ENCODE results near the gene THSD7A.

DNA sequence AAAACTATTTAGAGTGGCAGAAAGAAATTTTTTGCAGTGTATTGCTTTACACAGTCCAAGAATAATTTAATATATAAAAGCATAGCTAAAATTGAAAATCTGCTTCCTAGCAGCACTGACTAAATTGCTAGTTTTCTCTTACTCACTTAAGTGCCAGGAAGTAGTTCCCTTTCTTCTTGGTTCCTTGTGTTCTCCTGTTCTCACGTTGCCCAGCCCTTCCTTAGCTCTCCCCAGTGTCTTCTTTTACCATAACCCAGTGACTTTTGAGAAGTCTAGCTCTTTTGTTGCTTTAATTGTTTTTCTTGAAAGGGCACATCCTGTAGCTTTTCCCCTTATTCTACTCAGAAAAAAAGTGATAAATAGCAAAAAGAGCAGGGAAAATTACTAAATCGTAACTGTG lies 215.5 kb downstream of the THSD7A start:
- TF ChIP-seq SNAI1 (CRISPR knock-in tag; IDR thresholded peaks at IDR 0.05; ENCODE audit: borderline replicate concordance) (no peak), ZBTB49 (CRISPR knock-in tag; IDR thresholded peaks at IDR 0.05; ENCODE audit: borderline replicate concordance) (no peak), CTCF (CRISPR knock-in tag; IDR thresholded peaks at IDR 0.05) (no peak), CREB1 (IDR thresholded peaks at IDR 0.05) (no peak), CREB1 (CRISPR knock-in tag; IDR thresholded peaks at IDR 0.05) (no peak), RAD21 (CRISPR knock-in tag; IDR thresholded peaks at IDR 0.05) (no peak), UBTF (CRISPR knock-in tag; IDR thresholded peaks at IDR 0.05) (no peak), GATAD2A (CRISPR knock-in tag; IDR thresholded peaks at IDR 0.05) (no peak), HNRNPUL1 (IDR thresholded peaks at IDR 0.05; ENCODE audit: low read depth, low read length) (no peak), GABPA (IDR thresholded peaks at IDR 0.05; ENCODE audit: low read depth, low read length) (no peak), GABPA (CRISPR knock-in tag; IDR thresholded peaks at IDR 0.05; ENCODE audit: low read depth) (no peak), RBM22 (optimal IDR thresholded peaks at IDR 0.05; ENCODE audit: low read length) (no peak), SMARCC2 (IDR thresholded peaks at IDR 0.05) (no peak), ZNF274 (CRISPR knock-in tag; IDR thresholded peaks at IDR 0.05) (no peak), JUND (CRISPR knock-in tag; IDR thresholded peaks at IDR 0.05) (no peak)
- TF ChIP-seq, protein P1, sequence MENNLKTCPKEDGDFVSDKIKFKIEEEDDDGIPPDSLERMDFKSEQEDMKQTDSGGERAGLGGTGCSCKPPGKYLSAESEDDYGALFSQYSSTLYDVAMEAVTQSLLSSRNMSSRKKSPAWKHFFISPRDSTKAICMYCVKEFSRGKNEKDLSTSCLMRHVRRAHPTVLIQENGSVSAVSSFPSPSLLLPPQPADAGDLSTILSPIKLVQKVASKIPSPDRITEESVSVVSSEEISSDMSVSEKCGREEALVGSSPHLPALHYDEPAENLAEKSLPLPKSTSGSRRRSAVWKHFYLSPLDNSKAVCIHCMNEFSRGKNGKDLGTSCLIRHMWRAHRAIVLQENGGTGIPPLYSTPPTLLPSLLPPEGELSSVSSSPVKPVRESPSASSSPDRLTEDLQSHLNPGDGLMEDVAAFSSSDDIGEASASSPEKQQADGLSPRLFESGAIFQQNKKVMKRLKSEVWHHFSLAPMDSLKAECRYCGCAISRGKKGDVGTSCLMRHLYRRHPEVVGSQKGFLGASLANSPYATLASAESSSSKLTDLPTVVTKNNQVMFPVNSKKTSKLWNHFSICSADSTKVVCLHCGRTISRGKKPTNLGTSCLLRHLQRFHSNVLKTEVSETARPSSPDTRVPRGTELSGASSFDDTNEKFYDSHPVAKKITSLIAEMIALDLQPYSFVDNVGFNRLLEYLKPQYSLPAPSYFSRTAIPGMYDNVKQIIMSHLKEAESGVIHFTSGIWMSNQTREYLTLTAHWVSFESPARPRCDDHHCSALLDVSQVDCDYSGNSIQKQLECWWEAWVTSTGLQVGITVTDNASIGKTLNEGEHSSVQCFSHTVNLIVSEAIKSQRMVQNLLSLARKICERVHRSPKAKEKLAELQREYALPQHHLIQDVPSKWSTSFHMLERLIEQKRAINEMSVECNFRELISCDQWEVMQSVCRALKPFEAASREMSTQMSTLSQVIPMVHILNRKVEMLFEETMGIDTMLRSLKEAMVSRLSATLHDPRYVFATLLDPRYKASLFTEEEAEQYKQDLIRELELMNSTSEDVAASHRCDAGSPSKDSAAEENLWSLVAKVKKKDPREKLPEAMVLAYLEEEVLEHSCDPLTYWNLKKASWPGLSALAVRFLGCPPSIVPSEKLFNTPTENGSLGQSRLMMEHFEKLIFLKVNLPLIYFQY (CRISPR knock-in tag; IDR thresholded peaks at IDR 0.05; ENCODE audit: borderline replicate concordance): no peak
